Activated CD8-positive, alpha-beta memory T cell treated with anti-CD3 and anti-CD28 coated beads for 48 hours (primary cell): ENCODE results near the gene CALD1.

Experiments used
- DNase-seq, 3 experiments: peaks; one replicate each; pipeline ENCODE4 v3.0.0-alpha.2; 2020; ENCODE audit warnings: low read depth in 2 of 3, low spot score in 2 of 3

The CALD1 gene

GRCh38 chr7:134784251-134785049 lies 5.0 kb downstream of the CALD1 start:
- no peak for DNase-seq

- no peak for DNase-seq
Measured at GRCh38 chr7:134785842-134786241, 6.4 kb downstream of the CALD1 start.

GRCh38 chr7:134787064-134787463 lies 7.6 kb downstream of the CALD1 start:
- no peak for DNase-seq

GRCh38 chr7:134787720-134788119 lies 8.3 kb downstream of the CALD1 start:
- no peak for DNase-seq

GRCh38 chr7:134788191-134788590 lies 8.8 kb downstream of the CALD1 start:
- DNase-seq, result no peak

GRCh38 chr7:134789967-134790685 lies 10.7 kb downstream of the CALD1 start:
- no peak for DNase-seq

- no peak for DNase-seq
Measured at GRCh38 chr7:134792968-134793367, 13.5 kb downstream of the CALD1 start.

GRCh38 chr7:134795231-134795630 lies 15.8 kb downstream of the CALD1 start:
- DNase-seq, result no peak

GRCh38 chr7:134798155-134798554 lies 18.7 kb downstream of the CALD1 start:
- DNase-seq, result no peak

- DNase-seq, result no peak
Measured at GRCh38 chr7:134799377-134799776, 19.9 kb downstream of the CALD1 start.

- DNase-seq, result no peak
Measured at GRCh38 chr7:134802762-134803161, 23.3 kb downstream of the CALD1 start.

- no peak for DNase-seq
Measured at GRCh38 chr7:134804351-134804750, 24.9 kb downstream of the CALD1 start.

- no peak for DNase-seq
Measured at GRCh38 chr7:134804854-134805253, 25.4 kb downstream of the CALD1 start.

GRCh38 chr7:134806197-134806596 lies 26.8 kb downstream of the CALD1 start:
- DNase-seq, result no peak

GRCh38 chr7:134809616-134810015 lies 30.2 kb downstream of the CALD1 start:
- no peak for DNase-seq

GRCh38 chr7:134811765-134812164 lies 32.3 kb downstream of the CALD1 start:
- no peak for DNase-seq

- DNase-seq, result no peak
Measured at GRCh38 chr7:134813663-134814396, 34.4 kb downstream of the CALD1 start.

- DNase-seq, result no peak
Measured at GRCh38 chr7:134814730-134815364, 35.4 kb downstream of the CALD1 start.

GRCh38 chr7:134818613-134819345 lies 39.3 kb downstream of the CALD1 start:
- no peak for DNase-seq

- DNase-seq, result no peak
Measured at GRCh38 chr7:134819401-134819800, 40.0 kb downstream of the CALD1 start.

GRCh38 chr7:134820295-134820694 lies 40.9 kb downstream of the CALD1 start:
- no peak for DNase-seq
